SK-MEL-5 (cell line): ENCODE data around the gene TMEM154. TPM values are rescaled to one million over a fixed set of nuclear protein-coding genes. Genes with fewer than 3 reads are reported as not detected.
"Not testable (repeated sequence)": the region's sequence is repeated elsewhere in the genome, so short reads cannot be mapped to it uniquely, and the experiment has no call there.

Experiments
- DNase-seq: peaks from one replicate; pipeline ENCODE4 v3.0.0-alpha.2; 2016; ENCODE audit warnings: low read depth, low spot score
- in situ Hi-C: cut with HindIII; loops from 2 replicates; pipeline ENCODE4 v1.10.0; 2016; ENCODE audit warnings: low sequenced_read_pairs, high pct_unique_total_duplicates, low pct_unique_long_range_greater_than_20kb
- total RNA-seq: library from RNA; depleted of rRNA; stranded (reverse); fragments of >200 nt; shearing (Covaris generic); gene quantifications from 2 replicates; pipeline ENCODE4 v1.2.3, GENCODE V29; 2014

TMEM154 gene
- total RNA-seq, 1 experiment from 2014 or later = 1.1 TPM

DNA sequence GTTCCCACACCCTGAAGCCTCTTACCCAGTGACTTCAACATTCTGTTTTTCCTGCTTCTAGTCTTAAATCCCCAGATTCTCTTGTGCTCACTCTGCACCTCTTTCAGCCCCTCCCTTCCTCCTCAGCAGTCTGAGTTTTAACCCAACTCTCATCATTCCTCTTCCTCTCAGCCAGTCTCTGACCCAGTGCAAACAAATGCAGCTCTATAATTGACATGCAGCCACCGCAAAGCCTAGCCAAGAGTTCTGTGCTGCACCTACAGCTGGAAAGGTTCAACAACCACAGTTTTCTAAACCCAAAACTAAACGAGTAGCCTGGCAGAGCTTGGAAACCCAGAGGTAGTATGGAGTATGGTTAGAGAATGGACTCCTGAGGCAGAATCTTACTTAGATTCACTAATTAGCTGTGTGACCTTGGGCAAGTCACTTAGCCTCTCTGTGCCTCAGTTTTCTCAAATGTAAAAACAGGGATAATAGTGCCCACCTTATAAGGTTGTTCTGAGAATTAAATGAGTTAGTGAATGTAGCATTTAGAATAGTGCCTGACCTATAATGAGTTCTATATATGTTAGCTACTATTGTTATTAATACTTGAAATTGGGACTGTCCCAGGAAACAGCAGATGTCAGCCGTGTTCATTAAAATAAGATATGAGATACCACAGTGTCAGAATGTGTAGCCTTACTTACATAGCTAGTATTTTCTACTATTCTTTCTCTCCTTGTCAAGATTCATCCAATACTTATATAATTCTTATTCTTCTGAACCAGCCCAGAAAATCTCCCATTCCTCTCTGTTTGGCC lies 3.5 kb downstream of the TMEM154 start:
- no peak for DNase-seq
- in situ Hi-C loops = no loop called here

DNA sequence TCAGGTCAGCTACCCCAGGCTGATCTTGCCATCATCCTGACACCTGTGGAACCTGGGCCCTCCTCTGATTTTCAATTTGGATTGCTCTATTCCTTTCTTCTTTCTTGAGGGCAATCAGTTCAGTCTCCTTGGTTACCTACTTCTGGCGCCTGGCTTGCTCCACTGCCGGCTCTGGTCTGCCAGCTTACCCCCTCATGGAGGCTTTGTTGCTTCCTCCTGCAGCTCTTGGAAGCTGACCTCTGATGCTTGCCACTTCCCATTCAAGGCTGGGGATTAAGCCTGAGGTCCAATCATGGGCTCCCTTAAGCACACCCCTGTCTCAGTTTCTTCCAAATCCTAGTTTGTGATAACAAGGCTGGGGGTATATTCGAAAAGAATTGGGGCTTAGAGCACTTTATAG lies 5.4 kb downstream of the TMEM154 start:
- DNase-seq = no peak
- in situ Hi-C loops = no loop called here

DNA sequence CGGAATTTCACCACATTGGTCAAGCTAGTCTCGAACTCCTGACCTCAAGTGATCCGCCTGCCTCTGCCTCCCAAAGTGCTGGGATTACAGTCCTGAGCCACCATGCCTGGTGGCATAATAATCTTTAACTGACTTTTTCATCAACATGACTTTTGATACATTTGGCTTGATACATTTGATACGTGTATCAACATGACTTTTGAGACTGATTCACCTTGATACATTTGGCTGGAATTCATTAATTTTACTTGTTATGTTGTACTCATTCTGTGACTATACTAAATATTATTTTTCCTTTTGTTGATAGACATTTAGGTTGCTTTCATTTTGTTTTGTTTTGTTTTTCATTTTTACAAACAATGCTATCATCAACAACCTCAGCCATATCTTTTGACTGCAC lies 6.3 kb downstream of the TMEM154 start:
- DNase-seq = no peak
- in situ Hi-C loops = no loop called here

DNA sequence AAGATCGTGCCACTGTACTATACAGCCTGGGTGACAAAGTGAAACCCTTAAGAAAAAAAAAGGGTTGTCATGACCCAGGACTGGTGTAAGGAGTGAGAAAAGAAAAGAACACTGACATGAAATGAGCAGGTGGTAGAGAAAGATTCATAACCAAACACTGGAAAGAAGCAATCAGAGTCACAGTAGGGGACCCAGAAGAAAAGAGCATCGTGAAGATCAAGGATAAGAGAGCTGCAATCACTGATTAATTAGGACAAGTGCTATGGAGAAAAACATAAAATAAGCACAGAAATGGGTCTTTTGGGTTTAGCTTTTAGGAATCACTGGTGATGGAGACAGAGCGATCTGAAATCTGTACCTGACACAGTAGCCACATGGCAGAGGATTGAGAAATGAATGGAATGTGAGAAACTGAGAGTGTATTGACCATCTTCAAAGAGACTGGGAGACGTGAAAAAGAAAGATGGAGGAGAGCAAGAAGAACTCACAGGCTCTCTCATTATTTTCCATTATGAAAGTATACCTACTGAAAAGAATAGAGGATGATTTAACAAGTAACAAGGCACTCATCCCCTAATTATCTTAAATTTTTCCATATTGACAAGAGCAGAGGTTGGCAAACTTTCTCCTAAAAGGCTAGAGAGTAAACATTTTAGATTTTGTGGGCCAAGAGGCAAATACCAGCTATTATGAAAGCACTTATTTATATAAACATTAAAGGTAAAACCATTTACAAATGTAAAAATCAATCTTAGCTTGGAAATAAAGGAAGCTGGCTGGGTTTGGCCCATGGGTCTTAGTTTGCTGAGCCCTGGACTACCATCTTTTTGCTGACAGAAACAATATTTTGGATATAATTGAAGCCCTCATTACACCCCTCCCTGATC lies 7.3 kb downstream of the TMEM154 start:
- in situ Hi-C loops = no loop called here
- no peak for DNase-seq

DNA sequence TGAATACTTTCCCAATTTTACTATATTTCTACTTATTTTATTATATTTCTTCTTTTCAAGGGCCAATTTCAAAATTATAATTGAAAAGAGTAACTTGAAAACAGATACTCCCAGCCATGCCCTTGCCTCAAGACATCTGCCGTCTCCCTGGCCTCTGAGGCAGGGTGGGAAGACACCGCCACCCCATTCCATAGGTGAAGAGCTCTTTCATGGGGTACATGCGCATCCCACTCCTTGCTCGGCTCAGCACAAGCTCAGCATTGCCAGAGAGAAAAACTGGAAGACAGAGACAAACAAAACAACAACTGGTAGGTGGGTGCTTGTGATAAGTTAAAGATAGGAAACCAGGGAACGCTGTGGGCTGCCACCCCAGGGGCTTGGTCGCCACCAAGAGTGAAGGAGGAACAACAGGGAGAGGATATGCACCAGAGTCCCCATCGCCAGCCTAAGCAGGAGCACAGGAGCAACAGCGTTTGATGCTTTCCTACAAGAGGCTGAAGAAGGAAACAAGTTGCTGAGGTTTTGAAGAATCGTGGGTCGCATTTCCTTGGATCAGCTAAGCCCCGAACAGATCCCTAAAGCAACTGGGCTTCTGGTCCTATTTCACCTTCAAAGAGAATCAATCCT lies 11.3 kb downstream of the TMEM154 start:
- no peak for DNase-seq
- in situ Hi-C loops = no loop called here

DNA sequence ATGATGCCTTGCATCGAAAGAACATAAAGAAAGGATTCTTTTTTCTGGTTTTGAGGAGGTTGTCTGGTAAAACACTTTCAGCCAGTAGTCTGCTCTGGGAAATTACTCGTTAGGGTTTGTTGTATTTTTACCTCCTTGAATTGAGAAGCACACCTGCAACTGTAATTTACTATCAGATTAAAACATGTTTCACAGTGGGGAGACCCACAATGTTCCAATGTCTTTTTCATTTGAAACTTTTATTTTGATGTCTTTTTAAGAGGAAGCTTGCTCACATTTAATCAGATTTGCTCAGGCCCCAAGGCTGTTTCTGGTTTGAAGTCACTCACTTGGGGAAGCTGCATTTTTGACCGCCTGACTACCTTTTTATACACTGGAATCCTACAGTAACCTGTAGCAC lies 12.0 kb downstream of the TMEM154 start:
- DNase-seq = no peak
- in situ Hi-C loops = no loop called here

DNA sequence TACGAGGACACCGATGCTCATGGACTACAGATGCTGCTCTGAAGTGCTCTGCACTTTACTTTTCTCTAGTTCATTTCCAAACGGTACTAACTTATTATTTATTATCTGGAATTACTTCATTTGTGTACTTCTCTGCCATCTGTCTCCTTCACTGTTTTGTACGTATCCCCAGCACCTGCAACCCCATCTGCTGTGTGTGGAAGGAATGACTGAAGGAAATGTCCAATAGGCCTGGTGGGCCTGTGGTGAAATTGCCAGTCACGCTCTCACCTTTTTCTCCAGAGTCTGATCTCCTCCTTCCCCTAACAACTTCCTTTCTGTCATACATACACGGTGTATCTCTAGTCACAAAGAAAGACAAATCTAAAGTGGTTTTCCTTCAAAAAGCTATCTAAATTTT lies 12.9 kb downstream of the TMEM154 start:
- in situ Hi-C loops = no loop called here
- DNase-seq = no peak

DNA sequence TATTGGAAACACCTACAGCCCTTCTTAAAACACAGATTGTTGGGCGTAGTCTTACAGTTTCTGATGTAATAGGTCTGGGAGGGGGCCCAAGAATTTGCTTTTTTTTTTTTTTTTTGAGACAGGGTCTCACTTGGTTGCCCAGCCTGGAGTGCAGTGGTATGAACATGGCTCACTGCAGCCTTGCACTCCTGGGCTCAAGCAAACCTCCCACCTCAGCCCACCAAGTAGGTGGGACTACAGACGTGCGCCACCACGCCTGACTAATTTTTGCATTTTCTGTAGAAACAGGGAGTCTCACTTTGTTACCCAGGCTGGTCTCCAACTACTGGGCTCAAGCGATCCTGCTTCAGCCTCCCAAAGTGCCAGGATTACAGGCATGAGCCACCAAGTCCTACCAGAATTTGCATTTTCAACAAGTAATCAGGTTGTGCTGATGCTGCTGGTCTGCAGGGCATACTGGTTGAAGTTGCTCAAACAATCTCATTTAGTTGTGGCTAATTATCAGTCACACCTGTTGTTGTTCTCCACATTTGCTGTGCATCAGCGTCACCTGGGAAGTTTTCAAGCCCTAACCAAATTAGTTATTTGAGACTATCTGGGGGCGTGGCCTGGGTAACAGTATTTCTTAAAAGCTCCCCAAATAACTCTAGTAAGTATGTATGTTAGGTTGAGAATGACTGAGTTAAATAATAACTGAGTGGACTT lies 14.0 kb downstream of the TMEM154 start:
- in situ Hi-C loops = no loop called here
- no peak for DNase-seq

DNA sequence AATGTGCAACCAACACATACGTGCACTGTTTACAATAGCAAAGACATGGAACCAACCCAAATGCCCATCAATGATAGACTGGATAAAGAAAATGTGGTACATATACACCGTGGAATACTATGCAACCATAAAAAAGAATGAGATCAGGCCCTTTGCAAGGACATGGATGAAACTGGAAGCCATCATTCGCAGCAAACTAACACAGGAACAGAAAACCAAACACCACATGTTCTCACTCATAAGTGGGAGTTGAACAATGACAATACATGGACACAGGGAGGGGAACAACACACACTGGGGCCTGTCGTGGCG lies 15.8 kb downstream of the TMEM154 start:
- in situ Hi-C loops, DNase-seq: not testable (repeated sequence)

DNA sequence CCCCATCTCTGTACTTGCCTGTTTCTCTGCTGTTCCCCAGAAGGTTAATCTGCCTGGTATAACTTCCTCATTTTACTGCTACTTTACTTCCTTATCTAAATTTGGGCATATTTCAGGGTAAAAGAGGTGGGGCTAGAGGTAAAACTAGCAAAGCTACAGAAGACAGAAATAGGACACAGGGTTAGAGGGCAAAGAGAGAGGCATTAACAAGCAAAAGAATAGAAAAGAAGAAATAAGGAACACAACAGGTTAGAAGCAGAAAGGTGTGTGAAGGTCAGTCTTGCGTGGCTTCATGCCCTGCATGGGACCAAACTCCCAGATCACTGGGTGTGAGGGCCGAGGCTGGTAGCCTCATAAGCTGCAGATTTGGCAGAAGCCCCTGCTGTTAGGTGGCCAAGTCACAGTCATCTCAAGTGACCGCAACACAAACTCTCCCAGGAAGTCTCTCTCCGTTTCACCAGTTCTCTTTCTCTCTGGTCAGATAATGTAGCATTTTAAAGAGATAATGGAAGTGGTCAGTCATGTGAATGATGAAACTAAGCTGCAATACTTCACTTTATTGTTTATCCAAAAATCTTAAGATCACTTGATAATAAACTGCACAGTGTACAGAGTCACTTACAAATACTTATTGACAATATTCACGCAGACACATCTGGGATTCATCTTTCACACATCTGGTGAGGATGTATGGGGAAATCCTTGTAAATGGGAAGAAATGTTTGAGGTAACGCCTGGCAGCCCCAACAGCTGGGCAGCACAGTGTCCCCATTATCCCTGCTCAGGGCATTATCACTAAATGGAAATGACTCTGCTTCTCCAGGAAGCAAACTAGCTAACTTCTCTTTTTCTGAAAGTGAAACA lies 16.4 kb downstream of the TMEM154 start:
- in situ Hi-C loops = no loop called here
- peak; percentile 1 for DNase-seq

DNA sequence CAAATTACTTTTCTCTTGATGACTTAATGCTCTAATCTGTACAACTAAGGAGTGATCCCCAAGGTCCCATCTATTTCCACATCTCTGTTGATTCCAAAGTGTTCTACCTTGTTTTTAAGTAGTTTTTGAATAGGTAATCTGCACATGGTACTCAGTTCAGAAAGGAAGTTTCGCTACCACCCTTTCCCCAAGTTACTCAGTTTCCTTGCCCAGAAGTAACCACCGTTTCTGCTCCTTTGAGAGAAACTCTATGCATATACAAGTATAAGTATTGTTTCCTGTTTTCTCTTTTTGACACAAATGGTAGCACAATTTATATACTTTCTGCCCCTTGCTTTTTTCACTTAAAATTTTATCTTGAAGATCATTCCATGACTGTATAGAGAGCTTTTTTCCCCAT lies 18.1 kb downstream of the TMEM154 start:
- in situ Hi-C loops = no loop called here

DNA sequence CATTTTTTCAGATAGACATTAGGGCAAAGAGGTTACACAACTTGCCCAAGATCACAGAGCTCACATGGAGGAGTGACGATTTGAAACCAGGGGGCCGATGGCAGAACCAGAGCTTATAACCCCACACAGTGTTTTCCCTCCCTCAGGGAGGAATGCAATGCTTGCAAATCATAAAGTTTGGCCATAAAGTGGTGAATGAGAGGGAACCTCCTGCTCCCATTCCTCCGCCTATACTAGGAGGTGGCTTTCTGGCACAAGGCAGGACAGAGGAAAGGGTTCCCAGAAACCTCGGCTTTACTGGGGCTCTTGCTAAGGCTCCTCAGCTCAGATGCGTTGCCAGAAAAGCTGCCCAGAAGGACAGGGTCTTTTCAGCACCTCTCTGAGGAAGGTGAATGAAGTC lies 19.3 kb downstream of the TMEM154 start:
- DNase-seq = no peak
- in situ Hi-C loops = no loop called here

More for the DNA sequence above, 18.1 kb downstream of the TMEM154 start:
- no peak for DNase-seq

DNA sequence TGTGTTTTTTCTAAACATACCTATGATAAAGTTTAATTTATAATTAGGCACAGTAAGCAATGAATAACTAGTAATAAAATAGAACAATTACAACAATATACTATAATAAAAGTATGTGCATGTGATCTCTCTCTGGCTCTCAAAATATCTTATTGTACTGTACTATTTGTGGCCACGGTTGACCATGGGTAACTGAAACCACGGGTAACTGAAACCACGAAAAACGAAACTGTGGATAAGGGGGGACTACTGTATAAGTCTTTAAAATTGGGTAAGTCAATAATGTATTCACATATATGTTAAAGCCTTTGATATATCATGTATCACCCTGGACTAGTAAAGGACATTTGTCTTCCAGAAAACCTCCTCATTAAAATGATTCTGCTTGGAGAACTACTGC lies 20.0 kb downstream of the TMEM154 start:
- in situ Hi-C loops = no loop called here
- DNase-seq = no peak

DNA sequence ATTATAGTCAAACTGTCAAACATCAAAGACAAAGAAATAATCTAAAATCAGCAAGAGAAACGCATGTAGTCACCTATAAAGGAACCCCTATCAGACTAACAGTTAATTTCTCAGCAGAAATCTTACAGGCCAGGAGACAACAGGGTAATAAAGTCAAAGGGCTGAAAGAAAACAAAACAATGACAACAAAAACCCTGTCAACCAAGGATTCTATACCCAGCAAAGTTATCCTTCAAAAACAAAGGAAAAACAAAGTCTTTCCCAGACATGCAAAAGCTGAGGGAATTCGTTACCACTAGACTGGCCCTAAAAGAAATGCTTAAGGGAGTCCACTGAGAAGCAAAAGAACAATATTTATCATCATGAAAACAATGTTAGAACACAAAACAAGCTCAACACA lies 22.1 kb downstream of the TMEM154 start:
- DNase-seq = no peak

DNA sequence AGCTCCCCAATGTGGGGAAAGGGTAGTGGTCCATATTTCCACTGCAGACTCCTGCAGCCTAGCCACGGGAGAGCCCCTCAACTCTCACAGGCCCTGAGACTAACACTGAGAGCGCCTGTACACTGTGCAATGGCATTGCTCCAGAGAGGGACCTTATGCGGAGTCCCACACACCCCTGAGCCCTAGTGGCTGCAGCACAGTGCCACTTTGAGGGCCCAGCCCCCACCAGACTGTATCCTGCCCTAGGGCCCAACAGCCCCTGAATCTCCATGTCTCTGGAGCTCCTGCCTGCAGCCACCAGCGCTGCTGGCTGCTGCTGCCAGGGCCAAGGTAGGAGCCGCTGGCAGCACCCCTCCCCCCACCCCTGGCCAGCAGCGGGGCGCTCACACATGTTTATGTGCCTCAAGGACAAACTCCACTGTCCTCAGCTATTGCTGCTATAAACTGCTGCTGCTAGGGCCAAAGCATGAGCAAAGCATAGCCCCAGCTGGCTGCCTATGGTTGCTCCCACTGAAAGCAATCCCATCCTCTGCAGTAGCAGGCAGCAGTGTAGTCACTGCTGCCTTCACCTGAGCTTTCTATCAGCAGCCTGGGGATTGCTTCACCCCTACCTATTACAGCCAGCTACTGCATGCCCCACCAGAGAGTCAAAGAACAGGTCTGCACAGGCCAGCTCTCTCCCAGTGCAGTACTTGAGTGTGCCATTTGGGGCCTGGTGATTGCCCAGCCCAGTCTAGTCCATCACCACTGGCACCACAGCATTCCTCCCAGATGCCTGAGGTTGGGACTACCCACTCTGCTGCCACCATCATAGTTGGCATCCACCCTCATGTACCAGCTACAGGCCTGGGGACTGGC lies 24.3 kb downstream of the TMEM154 start:
- in situ Hi-C loops = no loop called here
- DNase-seq = no peak

More for the DNA sequence above, 22.1 kb downstream of the TMEM154 start:
- in situ Hi-C loops = no loop called here

DNA sequence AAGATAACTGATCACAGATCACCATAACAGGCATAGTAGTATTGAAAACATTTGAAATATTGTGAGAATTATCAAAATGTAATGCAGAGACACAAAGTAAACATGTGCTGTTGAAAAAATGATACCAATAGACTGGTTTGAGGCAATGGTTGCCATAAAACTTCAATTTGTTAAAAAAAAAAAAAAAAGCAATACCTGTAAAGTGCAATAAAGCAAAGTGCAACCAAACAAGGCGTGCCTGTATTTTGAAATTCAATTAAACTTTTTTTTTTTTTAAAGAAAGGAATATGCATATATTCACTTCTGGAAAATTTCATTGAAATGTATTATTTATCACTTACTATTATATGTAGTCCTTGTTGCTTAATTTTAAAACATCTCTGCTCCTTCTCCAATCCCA lies 27.7 kb downstream of the TMEM154 start:
- in situ Hi-C loops = no loop called here
- no peak for DNase-seq
